ENCODE results near the gene NSG1.
A peak's percentile ranks its signal among the peaks of the same experiment; 100 is the strongest.

The NSG1 gene

GRCh38 chr4:4428966-4429875 is 42.3 kb downstream of the NSG1 start:
- no peak for DNase-seq (ENCODE audit: low read depth, low spot score)
- no peak overlapping the region for H3K27ac ChIP-seq

GRCh38 chr4:4430492-4431195 is 43.7 kb downstream of the NSG1 start:
- DNase-seq (ENCODE audit: low read depth, low spot score) = peak; percentile 48
- peak overlapping the region; percentile 1 for H3K27ac ChIP-seq

- no peak overlapping the region for H3K27ac ChIP-seq
- DNase-seq (ENCODE audit: low read depth, low spot score) = no peak
Observed at GRCh38 chr4:4432341-4433125, 45.6 kb downstream of the NSG1 start.

- no peak for DNase-seq (ENCODE audit: low read depth, low spot score)
- H3K27ac ChIP-seq = no peak overlapping the region
Observed at GRCh38 chr4:4433941-4434340, 47.0 kb downstream of the NSG1 start.

- no peak overlapping the region for H3K27ac ChIP-seq
- no peak for DNase-seq (ENCODE audit: low read depth, low spot score)
Observed at GRCh38 chr4:4436244-4436823, 49.4 kb downstream of the NSG1 start.

- no peak for DNase-seq (ENCODE audit: low read depth, low spot score)
- H3K27ac ChIP-seq = no peak overlapping the region
Observed at GRCh38 chr4:4437798-4438470, 51.0 kb downstream of the NSG1 start.

- H3K27ac ChIP-seq = no peak overlapping the region
- no peak for DNase-seq (ENCODE audit: low read depth, low spot score)
Observed at GRCh38 chr4:4438891-4439290, 52.0 kb downstream of the NSG1 start.

GRCh38 chr4:4439782-4440181 is 52.9 kb downstream of the NSG1 start:
- no peak for DNase-seq (ENCODE audit: low read depth, low spot score)
- no peak overlapping the region for H3K27ac ChIP-seq

GRCh38 chr4:4440333-4441061 is 53.6 kb downstream of the NSG1 start:
- peak; percentile 2 for DNase-seq (ENCODE audit: low read depth, low spot score)
- no peak overlapping the region for H3K27ac ChIP-seq

GRCh38 chr4:4443821-4444220 is 56.9 kb downstream of the NSG1 start:
- H3K27ac ChIP-seq = no peak overlapping the region
- DNase-seq (ENCODE audit: low read depth, low spot score) = no peak

- no peak for DNase-seq (ENCODE audit: low read depth, low spot score)
- H3K27ac ChIP-seq = no peak overlapping the region
Observed at GRCh38 chr4:4446434-4446833, 59.5 kb downstream of the NSG1 start.

GRCh38 chr4:4455210-4455865 is 68.4 kb downstream of the NSG1 start:
- no peak overlapping the region for H3K27ac ChIP-seq
- no peak for DNase-seq (ENCODE audit: low read depth, low spot score)

GRCh38 chr4:4456351-4456750 is 69.4 kb downstream of the NSG1 start:
- H3K27ac ChIP-seq = no peak overlapping the region
- no peak for DNase-seq (ENCODE audit: low read depth, low spot score)

- no peak for DNase-seq (ENCODE audit: low read depth, low spot score)
- no peak overlapping the region for H3K27ac ChIP-seq
Observed at GRCh38 chr4:4456816-4457578, 70.1 kb downstream of the NSG1 start.

GRCh38 chr4:4457803-4458553 is 71.1 kb downstream of the NSG1 start:
- no peak overlapping the region for H3K27ac ChIP-seq
- no peak for DNase-seq (ENCODE audit: low read depth, low spot score)

GRCh38 chr4:4459181-4459580 is 72.3 kb downstream of the NSG1 start:
- no peak for DNase-seq (ENCODE audit: low read depth, low spot score)

GRCh38 chr4:4460759-4461158 is 73.9 kb downstream of the NSG1 start:
- DNase-seq (ENCODE audit: low read depth, low spot score) = no peak

More at GRCh38 chr4:4459181-4459580, 72.3 kb downstream of the NSG1 start:
- H3K27ac ChIP-seq = no peak overlapping the region

More at GRCh38 chr4:4460759-4461158, 73.9 kb downstream of the NSG1 start:
- no peak overlapping the region for H3K27ac ChIP-seq

Data from epithelial cell of prostate (primary cell).